ENCODE measurements around the gene DNASE2. TPM values are rescaled to one million over a fixed set of nuclear protein-coding genes. Genes with fewer than 3 reads are reported as not detected.

DNASE2 gene, protein sequence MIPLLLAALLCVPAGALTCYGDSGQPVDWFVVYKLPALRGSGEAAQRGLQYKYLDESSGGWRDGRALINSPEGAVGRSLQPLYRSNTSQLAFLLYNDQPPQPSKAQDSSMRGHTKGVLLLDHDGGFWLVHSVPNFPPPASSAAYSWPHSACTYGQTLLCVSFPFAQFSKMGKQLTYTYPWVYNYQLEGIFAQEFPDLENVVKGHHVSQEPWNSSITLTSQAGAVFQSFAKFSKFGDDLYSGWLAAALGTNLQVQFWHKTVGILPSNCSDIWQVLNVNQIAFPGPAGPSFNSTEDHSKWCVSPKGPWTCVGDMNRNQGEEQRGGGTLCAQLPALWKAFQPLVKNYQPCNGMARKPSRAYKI
- total RNA-seq (34.7 TPM), polyA plus RNA-seq (ENCODE audit: insufficient read depth, low read depth, low replicate concordance) (50.9 TPM)
- long read RNA-seq, donor 1, partial matches to known transcripts, result 0 of 3 reads
- long read RNA-seq, donor 1, other reads (novel, unspliced or antisense), result 0 of 3 reads
- long read RNA-seq, donor 2, partial matches to known transcripts, result 0 of 3 reads
- long read RNA-seq, donor 2, other reads (novel, unspliced or antisense), result 0 of 3 reads
- long read RNA-seq, donor 3, transcript DNASE2-201 (6 exons, 1,955 nt), result major isoform, 6 of 6 reads
- long read RNA-seq, donor 3, partial matches to known transcripts, result 0 of 6 reads
- long read RNA-seq, donor 3, other reads (novel, unspliced or antisense), result 0 of 6 reads
- long read RNA-seq, donor 4, transcript DNASE2-201 (6 exons, 1,955 nt), result major isoform, 11 of 11 reads
- long read RNA-seq, donor 4, partial matches to known transcripts, result 0 of 11 reads
- long read RNA-seq, donor 4, other reads (novel, unspliced or antisense), result 0 of 11 reads
- long read RNA-seq, donor 5, result 0 reads
- long read RNA-seq, donor 6, result 0 reads
- long read RNA-seq, donor 7, transcript DNASE2-201 (6 exons, 1,955 nt), result major isoform, 25 of 49 reads
- long read RNA-seq, donor 7, partial matches to known transcripts, result 18 of 49 reads
- long read RNA-seq, donor 7, other reads (novel, unspliced or antisense), result 6 of 49 reads
- long read RNA-seq, donor 8, transcript DNASE2-201 (6 exons, 1,955 nt), result major isoform, 5 of 5 reads
- long read RNA-seq, donor 8, partial matches to known transcripts, result 0 of 5 reads
- long read RNA-seq, donor 8, other reads (novel, unspliced or antisense), result 0 of 5 reads
- long read RNA-seq, donor 9, transcript DNASE2-201 (6 exons, 1,955 nt), result major isoform, 6 of 6 reads
- long read RNA-seq, donor 9, partial matches to known transcripts, result 0 of 6 reads
- long read RNA-seq, donor 9, other reads (novel, unspliced or antisense), result 0 of 6 reads
- long read RNA-seq, donor 10, partial matches to known transcripts, result 0 of 4 reads
- long read RNA-seq, donor 10, other reads (novel, unspliced or antisense), result 0 of 4 reads

DNA sequence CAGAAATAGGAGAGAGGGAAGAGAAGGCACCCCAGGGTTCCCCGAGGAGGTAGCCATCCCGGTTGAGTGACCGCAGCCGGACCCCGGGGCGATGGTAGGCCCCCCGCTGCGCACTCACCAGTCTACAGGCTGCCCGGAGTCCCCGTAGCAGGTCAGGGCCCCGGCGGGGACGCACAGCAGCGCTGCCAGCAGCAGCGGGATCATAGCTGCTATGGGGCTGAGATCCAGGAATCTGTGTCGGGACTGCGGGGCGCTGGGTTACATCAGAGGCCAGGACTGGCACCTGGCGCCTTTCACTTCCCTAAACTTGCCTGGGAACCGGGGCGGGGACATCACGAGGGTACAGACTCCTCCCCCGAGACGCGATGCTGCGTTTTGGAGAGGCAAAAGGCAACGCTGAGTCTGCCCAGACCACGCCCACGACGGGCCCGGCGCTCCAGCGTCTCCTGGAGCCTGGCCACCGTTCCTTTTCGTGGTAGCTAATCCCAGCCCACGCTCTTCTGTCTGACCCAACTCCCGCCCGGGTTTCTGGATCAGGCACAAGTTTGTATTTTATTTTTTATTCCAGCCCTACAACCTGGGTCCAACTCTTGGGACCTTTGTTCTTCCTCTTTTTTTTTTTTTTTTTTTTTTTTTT, at the start of gene DNASE2:
DNASE2 (minus strand) TSS at position 278 of the 637 bp plus-strand sequence; CDS start at position 204, 74 bp downstream.
- Histone ChIP-seq H3K36me3 (ENCODE audit: control insufficient read depth in 2 of 3, insufficient read depth in 3 of 3, low read length in 3 of 3) (peaks cover 0 to 7% (median 6%) of the 10 kb centered on the region in 3 donors), H3K27me3 (ENCODE audit: control insufficient read depth, insufficient read depth, low read length) (peaks cover 8% of the 10 kb centered on the region), H3K4me3 (ENCODE audit: low read length in 3 of 3) (peak within 1 kb of the TSS; percentile 32 to 81 (median 68)), H3K27ac (ENCODE audit: low read depth in 2 of 2, low read length in 2 of 2) (peak within 1 kb of the TSS; percentile 12 to 69), H3K9me3 (ENCODE audit: control insufficient read depth in 2 of 3, insufficient read depth in 1 of 3, low read length in 3 of 3) (no peaks in the 10 kb centered on the region), H3K4me1 (ENCODE audit: control insufficient read depth in 2 of 3, insufficient read depth in 2 of 3, low read depth in 1 of 3, low read length in 3 of 3) (peaks cover 0 to 2% (median 0%) of the 10 kb centered on the region in 3 donors), H3K9ac (ENCODE audit: low read length in 3 of 3) (peak within 1 kb of the TSS in 2 of 3 donors; percentile 77)
- intact Hi-C loops (cut with DNase I), result no loop called here
- DNase-seq (peak; percentile 85 to 98 (median 90)), FAIRE-seq (no peak)
- TF ChIP-seq, protein P1, sequence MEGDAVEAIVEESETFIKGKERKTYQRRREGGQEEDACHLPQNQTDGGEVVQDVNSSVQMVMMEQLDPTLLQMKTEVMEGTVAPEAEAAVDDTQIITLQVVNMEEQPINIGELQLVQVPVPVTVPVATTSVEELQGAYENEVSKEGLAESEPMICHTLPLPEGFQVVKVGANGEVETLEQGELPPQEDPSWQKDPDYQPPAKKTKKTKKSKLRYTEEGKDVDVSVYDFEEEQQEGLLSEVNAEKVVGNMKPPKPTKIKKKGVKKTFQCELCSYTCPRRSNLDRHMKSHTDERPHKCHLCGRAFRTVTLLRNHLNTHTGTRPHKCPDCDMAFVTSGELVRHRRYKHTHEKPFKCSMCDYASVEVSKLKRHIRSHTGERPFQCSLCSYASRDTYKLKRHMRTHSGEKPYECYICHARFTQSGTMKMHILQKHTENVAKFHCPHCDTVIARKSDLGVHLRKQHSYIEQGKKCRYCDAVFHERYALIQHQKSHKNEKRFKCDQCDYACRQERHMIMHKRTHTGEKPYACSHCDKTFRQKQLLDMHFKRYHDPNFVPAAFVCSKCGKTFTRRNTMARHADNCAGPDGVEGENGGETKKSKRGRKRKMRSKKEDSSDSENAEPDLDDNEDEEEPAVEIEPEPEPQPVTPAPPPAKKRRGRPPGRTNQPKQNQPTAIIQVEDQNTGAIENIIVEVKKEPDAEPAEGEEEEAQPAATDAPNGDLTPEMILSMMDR (IDR thresholded peaks at IDR 0.05; ENCODE audit: borderline replicate concordance, extremely low read depth, insufficient read depth), result no peak

DNA sequence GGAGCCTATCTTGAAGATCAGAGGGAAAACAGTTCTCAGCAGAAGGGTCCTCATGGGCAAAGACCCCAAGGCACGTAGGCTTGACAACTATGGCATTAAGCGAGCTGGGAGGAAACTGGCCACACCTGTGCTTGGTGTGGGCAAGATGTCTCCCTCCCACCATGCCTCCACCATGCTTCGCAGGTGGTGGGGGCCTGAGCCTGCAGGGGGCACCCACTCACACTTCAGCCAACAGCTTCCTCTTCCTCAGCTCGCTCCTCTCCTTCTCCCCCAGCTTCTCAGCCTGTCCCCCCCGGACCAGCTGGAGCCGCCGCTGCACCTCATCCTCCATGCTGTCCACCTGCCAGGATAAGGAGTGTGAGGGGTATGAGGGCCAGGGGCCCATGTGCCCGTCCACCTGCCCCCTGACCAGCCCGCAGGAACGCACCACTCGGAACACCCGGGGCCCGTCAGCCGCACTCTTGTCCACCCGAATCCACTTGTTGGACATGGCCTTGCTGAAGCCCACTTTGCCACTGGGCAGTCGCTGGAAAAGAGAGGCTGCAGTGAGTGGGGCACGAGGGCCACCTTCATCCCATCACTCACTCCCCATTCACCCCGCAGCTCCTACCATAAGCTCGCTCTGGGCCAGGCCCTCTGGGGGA, 48.9 kb upstream of the DNASE2 start:
- intact Hi-C loops (cut with DNase I), result no loop called here
- DNase-seq (peak in 1 of 5 donors; percentile 43), FAIRE-seq (no peak)
- Histone ChIP-seq H3K9ac (ENCODE audit: low read length in 3 of 3) (no peak overlapping the region), H3K4me3 (ENCODE audit: low read length in 3 of 3) (no peak overlapping the region), H3K27me3 (ENCODE audit: control insufficient read depth, insufficient read depth, low read length) (no peaks in the 10 kb centered on the region), H3K4me1 (ENCODE audit: control insufficient read depth in 2 of 3, insufficient read depth in 2 of 3, low read depth in 1 of 3, low read length in 3 of 3) (peaks cover 0 to 11% (median 8%) of the 10 kb centered on the region in 3 donors), H3K36me3 (ENCODE audit: control insufficient read depth in 2 of 3, insufficient read depth in 3 of 3, low read length in 3 of 3) (peaks cover 6 to 17% (median 16%) of the 10 kb centered on the region in 3 donors), H3K27ac (ENCODE audit: low read depth in 2 of 2, low read length in 2 of 2) (no peak overlapping the region), H3K9me3 (ENCODE audit: control insufficient read depth in 2 of 3, insufficient read depth in 1 of 3, low read length in 3 of 3) (no peaks in the 10 kb centered on the region)
- TF ChIP-seq, protein P1 (IDR thresholded peaks at IDR 0.05; ENCODE audit: borderline replicate concordance, extremely low read depth, insufficient read depth), result no peak
